NCI-H446 (cell line): ENCODE results near the gene SECISBP2.

Source experiments
- DNase-seq, 2 experiments: peaks; one replicate each; lab custom pipeline; 2025; lab: John Stamatoyannopoulos, UW

The SECISBP2 gene

DNA sequence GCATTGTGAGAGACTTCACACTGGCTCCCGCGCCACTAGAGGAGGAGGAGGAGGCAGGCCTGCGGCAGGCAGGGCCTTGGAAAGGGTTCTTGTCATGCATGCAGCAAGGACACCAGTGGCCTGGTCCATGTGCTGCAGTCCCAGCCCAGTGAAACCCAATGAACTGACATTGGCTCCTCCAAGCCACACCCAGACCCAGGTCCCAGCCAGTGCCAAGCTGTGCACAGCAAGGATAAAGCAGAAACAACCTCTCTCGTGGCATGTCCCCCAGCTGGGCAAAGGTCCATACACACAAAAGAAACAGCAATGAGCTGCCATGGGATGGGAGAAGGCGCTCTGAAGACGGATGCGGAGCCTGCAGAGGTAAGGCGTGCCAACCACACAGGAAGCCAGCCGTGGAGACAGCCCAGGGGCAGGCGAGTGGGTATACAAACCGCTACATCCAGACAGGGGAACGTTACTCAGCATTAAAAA, 90.4 kb downstream of the SECISBP2 start:
- no peak for DNase-seq
